HepG2 (cell line): ENCODE data around the gene AGO4. TPM values are rescaled to one million over a fixed set of nuclear protein-coding genes. Genes with fewer than 3 reads are reported as not detected.
A peak's percentile ranks its signal among the peaks of the same experiment; 100 is the strongest.

Experiments used
- CENPT ChIP-seq: sonication (generic); formaldehyde crosslinking; IDR thresholded peaks from 2 replicates; pipeline ENCODE4 v1.8.0; 2022; ENCODE audit warnings: low read depth, mild to moderate bottlenecking, moderate library complexity, missing genetic modification reagents
- EP300 ChIP-seq, 3 experiments: sonication (generic) in 1 of 3; formaldehyde crosslinking in 1 of 3; IDR thresholded peaks; 2 replicates each; pipeline versions ENCODE4 v1.5.1 to v1.6.1; 2011 to 2020; ENCODE audit warnings: low read depth in 2 of 3, low read length in 2 of 3, borderline replicate concordance in 1 of 3, improper control_type of control experiment in 1 of 3, mild to moderate bottlenecking in 1 of 3, missing genetic modification reagents in 1 of 3, moderate library complexity in 1 of 3
- ESRRA ChIP-seq: sonication (generic); formaldehyde crosslinking; IDR thresholded peaks from 2 replicates; pipeline ENCODE4 v1.5.1; 2020; ENCODE audit warnings: mild to moderate bottlenecking, low read depth, missing genetic modification reagents
- ETV5 ChIP-seq: IDR thresholded peaks from 2 replicates; pipeline ENCODE4 v1.6.1; 2018; ENCODE audit warnings: missing biosample characterization, missing genetic modification reagents, inconsistent platforms, borderline replicate concordance
- GMEB2 ChIP-seq: IDR thresholded peaks from 2 replicates; pipeline ENCODE4 v1.6.1; 2016; ENCODE audit warnings: missing biosample characterization, missing genetic modification reagents, low read depth
- MED1 ChIP-seq: sonication (generic); formaldehyde crosslinking; IDR thresholded peaks from 2 replicates; pipeline ENCODE4 v1.4.0; 2020; ENCODE audit warnings: missing genetic modification reagents
- NFKBIZ ChIP-seq: IDR thresholded peaks from 2 replicates; pipeline ENCODE4 v1.6.1; 2018; ENCODE audit warnings: missing genetic modification reagents, missing compliant biosample characterization
- SMAD3 ChIP-seq: sonication (generic); formaldehyde crosslinking; IDR thresholded peaks from 2 replicates; pipeline ENCODE4 v1.4.0; 2020; ENCODE audit warnings: missing genetic modification reagents
- TEAD3 ChIP-seq: optimal IDR thresholded peaks from 2 replicates; pipeline ENCODE3; 2016; ENCODE audit warnings: borderline replicate concordance
- ZFP62 ChIP-seq: sonication (generic); formaldehyde crosslinking; IDR thresholded peaks from 2 replicates; pipeline ENCODE4 v1.4.0; 2020; ENCODE audit warnings: missing genetic modification reagents
- ZFY ChIP-seq: sonication (generic); formaldehyde crosslinking; IDR thresholded peaks from 2 replicates; pipeline ENCODE4 v1.4.0; 2020; ENCODE audit warnings: missing genetic modification reagents
- ZNF10 ChIP-seq: sonication (generic); formaldehyde crosslinking; IDR thresholded peaks from 2 replicates; pipeline ENCODE4 v1.4.0; 2020; ENCODE audit warnings: mild to moderate bottlenecking, low read depth, missing genetic modification reagents, borderline replicate concordance
- ZNF431 ChIP-seq: sonication (generic); formaldehyde crosslinking; IDR thresholded peaks from 2 replicates; pipeline ENCODE4 v1.9.0; 2022; ENCODE audit warnings: missing genetic modification reagents, low read depth, mild to moderate bottlenecking, borderline replicate concordance
- polyA plus RNA-seq, 8 experiments: library from polyadenylated mRNA; depleted of rRNA in 3 of 8; stranded (reverse) in 7 of 8; unstranded in 1 of 8; fragments of >200 nt; fragmentation: Illumina TruSeq in 4 of 8; extraction: Trizol in 4 of 8; gene quantifications; 2 replicates each; pipeline versions ENCODE4 v1.2.1 to v1.2.3, GENCODE V29; 2011 to 2016; ENCODE audit warnings: low read depth in 4 of 8, missing spikeins in 1 of 8, mixed read lengths in 1 of 8; ENCODE audit not compliant: insufficient read depth in 1 of 8
- total RNA-seq, 5 experiments: library from RNA; depleted of rRNA; stranded (reverse); fragments of >200 nt; fragmentation: Illumina TruSeq; extraction: Trizol; gene quantifications; 2 replicates each; pipeline ENCODE4 v1.2.3, GENCODE V29; 2016; ENCODE audit warnings: low read depth in 1 of 5
- TF ChIP-seq, protein P1 (sequence below): sonication (generic); formaldehyde crosslinking; IDR thresholded peaks from 2 replicates; pipeline ENCODE4 v1.9.0; 2021; ENCODE audit warnings: mild to moderate bottlenecking, missing genetic modification reagents
- TF ChIP-seq, protein P2 (sequence below): IDR thresholded peaks from 2 replicates; pipeline ENCODE4 v1.6.1; 2016; ENCODE audit warnings: low read depth, borderline replicate concordance
- TF ChIP-seq, protein P3 (sequence below): sonication (generic); formaldehyde crosslinking; conservative IDR thresholded peaks from 2 replicates; pipeline ENCODE4 v1.4.0; 2020; ENCODE audit warnings: missing genetic modification reagents

The AGO4 gene
- total and polyA plus RNA-seq, 2 of the 13 experiments (the other 11 are each of a cell fraction or from before 2014, with no cell fraction given), result 6.0 to 13.8 TPM

DNA sequence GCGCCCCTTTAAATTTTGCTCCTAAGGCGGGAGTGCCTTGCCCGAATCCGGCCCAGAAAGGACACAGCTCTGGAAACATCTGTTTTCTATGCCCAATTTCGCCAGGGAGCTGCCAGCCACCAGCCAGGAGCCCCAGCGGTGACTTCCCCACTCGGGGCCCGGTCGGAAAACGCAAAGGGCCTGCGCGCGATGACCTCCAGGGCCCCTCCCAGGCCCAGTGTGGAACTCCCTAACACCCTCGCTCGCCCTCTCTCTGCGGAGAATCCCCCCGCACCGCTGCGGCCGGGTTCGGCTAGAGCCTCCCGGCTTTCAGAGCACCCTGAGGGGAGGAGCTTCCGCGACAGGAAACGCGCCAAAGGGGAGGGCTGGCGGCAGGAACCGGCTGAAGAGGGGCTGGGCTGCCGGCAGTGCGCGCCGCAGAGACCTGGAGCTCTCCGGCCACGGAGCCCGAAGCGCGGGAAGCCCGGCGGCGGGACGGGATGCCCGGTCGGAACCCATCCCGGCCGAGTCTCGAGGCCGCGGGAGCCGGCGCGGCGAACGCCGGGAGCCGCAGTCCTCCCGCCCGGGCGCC, 38.5 kb upstream of the AGO4 start (continued):
- TF ChIP-seq, protein P1, sequence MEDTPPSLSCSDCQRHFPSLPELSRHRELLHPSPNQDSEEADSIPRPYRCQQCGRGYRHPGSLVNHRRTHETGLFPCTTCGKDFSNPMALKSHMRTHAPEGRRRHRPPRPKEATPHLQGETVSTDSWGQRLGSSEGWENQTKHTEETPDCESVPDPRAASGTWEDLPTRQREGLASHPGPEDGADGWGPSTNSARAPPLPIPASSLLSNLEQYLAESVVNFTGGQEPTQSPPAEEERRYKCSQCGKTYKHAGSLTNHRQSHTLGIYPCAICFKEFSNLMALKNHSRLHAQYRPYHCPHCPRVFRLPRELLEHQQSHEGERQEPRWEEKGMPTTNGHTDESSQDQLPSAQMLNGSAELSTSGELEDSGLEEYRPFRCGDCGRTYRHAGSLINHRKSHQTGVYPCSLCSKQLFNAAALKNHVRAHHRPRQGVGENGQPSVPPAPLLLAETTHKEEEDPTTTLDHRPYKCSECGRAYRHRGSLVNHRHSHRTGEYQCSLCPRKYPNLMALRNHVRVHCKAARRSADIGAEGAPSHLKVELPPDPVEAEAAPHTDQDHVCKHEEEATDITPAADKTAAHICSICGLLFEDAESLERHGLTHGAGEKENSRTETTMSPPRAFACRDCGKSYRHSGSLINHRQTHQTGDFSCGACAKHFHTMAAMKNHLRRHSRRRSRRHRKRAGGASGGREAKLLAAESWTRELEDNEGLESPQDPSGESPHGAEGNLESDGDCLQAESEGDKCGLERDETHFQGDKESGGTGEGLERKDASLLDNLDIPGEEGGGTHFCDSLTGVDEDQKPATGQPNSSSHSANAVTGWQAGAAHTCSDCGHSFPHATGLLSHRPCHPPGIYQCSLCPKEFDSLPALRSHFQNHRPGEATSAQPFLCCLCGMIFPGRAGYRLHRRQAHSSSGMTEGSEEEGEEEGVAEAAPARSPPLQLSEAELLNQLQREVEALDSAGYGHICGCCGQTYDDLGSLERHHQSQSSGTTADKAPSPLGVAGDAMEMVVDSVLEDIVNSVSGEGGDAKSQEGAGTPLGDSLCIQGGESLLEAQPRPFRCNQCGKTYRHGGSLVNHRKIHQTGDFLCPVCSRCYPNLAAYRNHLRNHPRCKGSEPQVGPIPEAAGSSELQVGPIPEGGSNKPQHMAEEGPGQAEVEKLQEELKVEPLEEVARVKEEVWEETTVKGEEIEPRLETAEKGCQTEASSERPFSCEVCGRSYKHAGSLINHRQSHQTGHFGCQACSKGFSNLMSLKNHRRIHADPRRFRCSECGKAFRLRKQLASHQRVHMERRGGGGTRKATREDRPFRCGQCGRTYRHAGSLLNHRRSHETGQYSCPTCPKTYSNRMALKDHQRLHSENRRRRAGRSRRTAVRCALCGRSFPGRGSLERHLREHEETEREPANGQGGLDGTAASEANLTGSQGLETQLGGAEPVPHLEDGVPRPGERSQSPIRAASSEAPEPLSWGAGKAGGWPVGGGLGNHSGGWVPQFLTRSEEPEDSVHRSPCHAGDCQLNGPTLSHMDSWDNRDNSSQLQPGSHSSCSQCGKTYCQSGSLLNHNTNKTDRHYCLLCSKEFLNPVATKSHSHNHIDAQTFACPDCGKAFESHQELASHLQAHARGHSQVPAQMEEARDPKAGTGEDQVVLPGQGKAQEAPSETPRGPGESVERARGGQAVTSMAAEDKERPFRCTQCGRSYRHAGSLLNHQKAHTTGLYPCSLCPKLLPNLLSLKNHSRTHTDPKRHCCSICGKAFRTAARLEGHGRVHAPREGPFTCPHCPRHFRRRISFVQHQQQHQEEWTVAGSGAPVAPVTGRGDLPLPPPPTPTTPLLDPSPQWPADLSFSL (CRISPR knock-in tag), result no peak
- TF ChIP-seq NFKBIZ (no peak), SMAD3 (CRISPR knock-in tag) (no peak), ZFP62 (CRISPR knock-in tag) (no peak), ETV5 (peak; percentile 67), MED1 (no peak; the same call in 1 of the 2 replicates), ZFY (CRISPR knock-in tag) (peak; percentile 90), EP300 (IDR thresholded peaks at IDR 0.05; ENCODE audit: low read depth in 2 of 2, low read length in 2 of 2) (0 out of 4 replicates have a peak, but pooled peaks of 1 of the 2 experiments have one; percentile 12), EP300 (CRISPR knock-in tag; IDR thresholded peaks at IDR 0.05; ENCODE audit: borderline replicate concordance) (no peak), ESRRA (CRISPR knock-in tag) (peak; percentile 6; the same call in 1 of the 2 replicates), ZNF10 (CRISPR knock-in tag) (no peak), TEAD3 (CRISPR knock-in tag) (peak; percentile 7), ZNF431 (CRISPR knock-in tag) (no peak), CENPT (CRISPR knock-in tag) (no peak), GMEB2 (CRISPR knock-in tag) (no peak)
- TF ChIP-seq, protein P2, sequence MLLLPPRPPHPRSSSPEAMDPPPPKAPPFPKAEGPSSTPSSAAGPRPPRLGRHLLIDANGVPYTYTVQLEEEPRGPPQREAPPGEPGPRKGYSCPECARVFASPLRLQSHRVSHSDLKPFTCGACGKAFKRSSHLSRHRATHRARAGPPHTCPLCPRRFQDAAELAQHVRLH (CRISPR knock-in tag), result no peak
- TF ChIP-seq, protein P3, sequence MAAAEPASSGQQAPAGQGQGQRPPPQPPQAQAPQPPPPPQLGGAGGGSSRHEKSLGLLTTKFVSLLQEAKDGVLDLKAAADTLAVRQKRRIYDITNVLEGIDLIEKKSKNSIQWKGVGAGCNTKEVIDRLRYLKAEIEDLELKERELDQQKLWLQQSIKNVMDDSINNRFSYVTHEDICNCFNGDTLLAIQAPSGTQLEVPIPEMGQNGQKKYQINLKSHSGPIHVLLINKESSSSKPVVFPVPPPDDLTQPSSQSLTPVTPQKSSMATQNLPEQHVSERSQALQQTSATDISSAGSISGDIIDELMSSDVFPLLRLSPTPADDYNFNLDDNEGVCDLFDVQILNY (CRISPR knock-in tag), result no peak
